Left ventricle myocardium inferior (tissue), 1 donor: Measurements from ENCODE around the gene UBA52. TPM values are rescaled to one million over a fixed set of nuclear protein-coding genes. Genes with fewer than 3 reads are reported as not detected.

Experiments
- DNase-seq: peaks from one replicate; pipeline ENCODE4 v3.0.0-alpha.2; 2020
- H3K27ac ChIP-seq: fragments of 200-600 bp; replicated peaks from 2 replicates; pipeline ENCODE4 v1.8.0; 2021
- H3K27me3 ChIP-seq: fragments of 200-600 bp; 2 replicates; pipeline ENCODE4 v1.8.0; 2021; ENCODE audit warnings: low read depth
- H3K36me3 ChIP-seq: fragments of 200-600 bp; 2 replicates; pipeline ENCODE4 v1.8.0; 2021
- H3K4me1 ChIP-seq: fragments of 200-600 bp; 2 replicates; pipeline ENCODE4 v1.8.0; 2021
- H3K4me3 ChIP-seq: fragments of 200-600 bp; 2 replicates; pipeline ENCODE4 v1.8.0; 2021; ENCODE audit warnings: mild to moderate bottlenecking, moderate library complexity
- H3K9me3 ChIP-seq: fragments of 200-600 bp; replicated peaks from 2 replicates; pipeline ENCODE4 v1.8.0; 2021
- intact Hi-C: fragments of 100-400 bp; cut with micrococcal nuclease; formaldehyde crosslinking; loops from one replicate; pipeline ENCODE4 v1.11.0; 2022
- total RNA-seq: library from RNA; stranded (reverse); fragmentation: NEBNext Ultra II Directional; extraction: Animal tissue kit (Norgen Biotek cat#: 25700); gene quantifications from one replicate; pipeline ENCODE4 v1.2.1, GENCODE V29; 2021
- TF ChIP-seq, protein P1 (sequence below): fragments of 200-600 bp; IDR thresholded peaks from 2 replicates; pipeline ENCODE4 v1.8.0; 2021; ENCODE audit warnings: antibody characterized with exemption, mild to moderate bottlenecking, borderline replicate concordance
- donor health status: DM: no; HTN: yes; CAD: no; lungs with severe emphysema.

The UBA52 gene
- total RNA-seq, 1 donor from 2014 or later, result 643 TPM

DNA sequence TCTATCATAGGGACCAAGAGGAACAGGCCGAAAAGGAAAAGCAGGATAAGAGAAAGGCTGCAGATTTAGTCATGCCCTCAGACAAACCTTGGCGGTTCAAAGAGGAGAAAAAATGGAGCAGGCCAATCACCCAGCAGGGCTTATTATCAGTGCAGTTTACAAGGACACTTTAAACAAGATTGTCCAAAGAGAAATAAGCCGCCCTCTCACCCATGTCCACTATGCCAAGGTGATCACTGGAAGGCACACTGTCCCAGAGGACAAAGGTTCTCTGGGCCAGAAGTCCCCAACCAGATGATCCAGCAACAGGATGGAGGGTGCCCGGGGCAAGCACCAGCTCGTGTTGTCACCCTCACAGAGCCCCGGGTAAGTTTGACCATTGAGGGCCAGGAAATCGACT is 8.7 kb downstream of the UBA52 start:
- no peak for DNase-seq
- no peak overlapping the region for H3K4me3 ChIP-seq
- H3K4me1 ChIP-seq, result no peaks in the 10 kb centered on the region
- intact Hi-C loops, result no loop called here
- H3K9me3 ChIP-seq, result no peaks in the 10 kb centered on the region
- H3K27ac ChIP-seq, result no peak overlapping the region
- peaks cover 24% of the 10 kb centered on the region for H3K36me3 ChIP-seq
- TF ChIP-seq, protein P1, sequence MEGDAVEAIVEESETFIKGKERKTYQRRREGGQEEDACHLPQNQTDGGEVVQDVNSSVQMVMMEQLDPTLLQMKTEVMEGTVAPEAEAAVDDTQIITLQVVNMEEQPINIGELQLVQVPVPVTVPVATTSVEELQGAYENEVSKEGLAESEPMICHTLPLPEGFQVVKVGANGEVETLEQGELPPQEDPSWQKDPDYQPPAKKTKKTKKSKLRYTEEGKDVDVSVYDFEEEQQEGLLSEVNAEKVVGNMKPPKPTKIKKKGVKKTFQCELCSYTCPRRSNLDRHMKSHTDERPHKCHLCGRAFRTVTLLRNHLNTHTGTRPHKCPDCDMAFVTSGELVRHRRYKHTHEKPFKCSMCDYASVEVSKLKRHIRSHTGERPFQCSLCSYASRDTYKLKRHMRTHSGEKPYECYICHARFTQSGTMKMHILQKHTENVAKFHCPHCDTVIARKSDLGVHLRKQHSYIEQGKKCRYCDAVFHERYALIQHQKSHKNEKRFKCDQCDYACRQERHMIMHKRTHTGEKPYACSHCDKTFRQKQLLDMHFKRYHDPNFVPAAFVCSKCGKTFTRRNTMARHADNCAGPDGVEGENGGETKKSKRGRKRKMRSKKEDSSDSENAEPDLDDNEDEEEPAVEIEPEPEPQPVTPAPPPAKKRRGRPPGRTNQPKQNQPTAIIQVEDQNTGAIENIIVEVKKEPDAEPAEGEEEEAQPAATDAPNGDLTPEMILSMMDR, result no peak
- no peaks in the 10 kb centered on the region for H3K27me3 ChIP-seq

DNA sequence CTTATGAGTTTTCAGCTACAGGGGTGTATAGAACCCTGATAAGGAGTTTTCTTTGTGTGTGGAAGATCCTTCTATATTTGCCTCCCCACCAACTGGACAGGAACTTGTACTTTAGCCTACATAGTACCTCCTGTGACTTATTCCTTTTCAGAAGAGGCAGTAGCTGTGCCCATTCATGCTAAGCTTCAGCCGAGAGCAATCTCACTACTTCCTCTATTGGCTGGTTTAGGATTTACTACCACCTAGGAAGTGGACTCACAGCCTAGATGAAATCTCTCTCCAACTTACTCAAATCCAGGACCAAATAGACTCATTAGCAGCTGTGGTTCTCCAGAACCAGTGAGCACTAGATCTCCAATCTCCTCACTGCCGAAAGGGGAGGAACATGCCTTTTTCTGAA is 14.6 kb downstream of the UBA52 start:
- no peak overlapping the region for H3K27ac ChIP-seq
- no peak for DNase-seq
- H3K9me3 ChIP-seq, result no peaks in the 10 kb centered on the region
- no peaks in the 10 kb centered on the region for H3K27me3 ChIP-seq
- H3K4me3 ChIP-seq, result no peak overlapping the region
- peaks cover 9% of the 10 kb centered on the region for H3K36me3 ChIP-seq
- intact Hi-C loops, result no loop called here
- TF ChIP-seq, protein P1, result no peak
- H3K4me1 ChIP-seq, result peaks cover 32% of the 10 kb centered on the region

DNA sequence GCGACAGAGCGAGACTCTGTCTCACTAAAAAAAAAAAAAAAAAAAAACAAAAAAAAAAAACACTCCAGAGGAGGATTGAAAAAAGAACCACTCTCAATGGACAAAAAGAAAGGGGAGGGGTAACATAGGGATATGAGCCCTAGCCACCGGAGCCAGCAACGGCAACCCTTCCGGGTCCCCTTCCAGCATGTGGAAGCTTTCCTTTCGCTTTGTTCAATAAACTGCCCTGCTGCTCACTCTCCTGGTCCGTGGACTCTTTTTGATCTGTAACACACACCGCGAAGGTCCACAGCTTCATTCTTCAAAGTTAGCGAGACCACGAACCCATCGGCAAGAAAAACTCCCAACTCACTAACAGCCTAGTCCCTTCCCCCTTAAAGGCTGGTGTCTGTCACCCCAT is 15.9 kb downstream of the UBA52 start:
- no peaks in the 10 kb centered on the region for H3K9me3 ChIP-seq
- H3K27ac ChIP-seq, result peak overlapping the region; percentile 97
- no peak overlapping the region for H3K4me3 ChIP-seq
- H3K4me1 ChIP-seq, result peaks cover 32% of the 10 kb centered on the region
- TF ChIP-seq, protein P1, result no peak
- H3K27me3 ChIP-seq, result no peaks in the 10 kb centered on the region
- intact Hi-C loops, result no loop called here
- peaks cover 12% of the 10 kb centered on the region for H3K36me3 ChIP-seq
- no peak for DNase-seq

DNA sequence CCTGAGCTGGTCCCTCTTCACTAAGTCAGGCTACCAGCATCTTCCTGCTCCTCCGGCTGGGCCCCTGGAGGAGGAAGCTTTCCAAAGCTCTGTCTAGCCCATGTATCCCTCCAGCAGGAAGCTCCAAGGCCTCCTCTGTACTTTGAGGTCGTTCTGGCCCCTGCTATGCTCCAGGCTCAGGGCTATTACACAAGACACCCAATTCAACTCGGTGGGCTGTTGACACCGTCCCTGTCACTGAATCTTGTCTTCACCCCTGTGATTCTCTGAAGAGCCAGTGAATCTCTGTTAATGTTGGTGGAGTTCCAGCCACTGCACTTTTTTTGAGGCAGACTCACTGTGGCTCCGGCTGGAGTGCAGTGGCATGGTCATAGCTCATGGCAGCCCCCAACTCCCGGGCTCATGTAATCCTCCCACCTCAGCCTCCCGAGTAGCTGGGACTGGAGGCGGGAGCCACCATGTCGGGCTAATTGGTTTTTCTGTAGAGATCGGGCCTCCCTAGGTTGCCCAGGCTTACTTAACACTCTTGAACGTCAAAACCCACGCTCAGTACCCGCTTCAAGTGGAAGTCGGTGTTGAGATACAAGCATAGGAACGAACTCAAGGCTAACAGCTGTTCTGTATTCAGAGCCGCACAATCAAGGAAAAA is 16.4 kb downstream of the UBA52 start:
- Histone ChIP-seq H3K4me3 (peak overlapping the region; percentile 96), H3K27ac (peak overlapping the region; percentile 97), H3K4me1 (peaks cover 32% of the 10 kb centered on the region), H3K36me3 (peaks cover 12% of the 10 kb centered on the region), H3K9me3 (no peaks in the 10 kb centered on the region), H3K27me3 (no peaks in the 10 kb centered on the region)
- TF ChIP-seq, protein P1, result no peak
- intact Hi-C loops, result no loop called here
- no peak for DNase-seq

DNA sequence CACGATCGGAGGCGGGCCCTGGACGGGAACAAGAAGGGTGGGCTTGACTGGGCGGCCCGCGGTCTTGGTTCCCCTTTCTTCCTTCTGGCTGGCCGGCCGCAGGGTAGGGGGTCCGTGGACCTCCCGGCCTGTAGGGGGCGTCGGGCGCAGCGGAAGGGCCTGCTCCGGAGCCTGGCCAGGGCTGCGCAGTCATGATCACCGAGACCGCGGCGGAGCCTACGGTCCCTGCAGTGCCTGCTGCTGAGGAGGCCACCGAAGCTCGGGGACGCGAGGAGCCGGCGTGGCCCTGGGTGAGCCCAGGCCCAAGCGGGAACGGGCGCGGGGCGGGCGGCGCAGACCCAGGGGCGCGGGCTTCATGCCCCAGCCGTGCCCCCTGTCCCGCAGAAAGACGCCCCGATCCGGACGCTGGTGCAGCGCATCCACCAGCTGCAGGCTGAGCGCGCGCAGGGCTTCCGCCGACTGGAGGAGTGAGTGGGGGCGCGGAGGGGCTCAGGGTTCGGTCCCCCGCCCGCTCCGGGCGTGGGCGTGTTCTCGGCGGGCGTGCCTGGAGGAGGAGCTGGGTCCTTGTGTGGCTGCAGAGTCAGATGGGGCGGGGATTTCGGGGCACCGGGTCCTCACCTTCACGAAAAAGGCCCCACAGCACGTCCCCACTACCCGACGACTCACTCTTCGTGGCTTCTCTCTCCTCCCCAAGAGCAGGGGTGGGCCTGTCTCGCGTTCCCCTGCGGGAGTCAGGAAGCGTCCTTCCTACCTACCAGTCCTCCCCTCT is 17.1 kb downstream of the UBA52 start, which contains the start of gene REX1BD:
Gene REX1BD, plus strand, starts transcription at position 188 of the 769 bp plus-strand sequence. Its CDS starts 4 bp downstream, at position 192.
- peaks cover 35% of the 10 kb centered on the region for H3K4me1 ChIP-seq
- H3K4me3 ChIP-seq, result peak within 1 kb of the TSS; percentile 96
- TF ChIP-seq, protein P1, result peak; percentile 95
- peak within 1 kb of the TSS; percentile 97 for H3K27ac ChIP-seq
- peaks cover 12% of the 10 kb centered on the region for H3K36me3 ChIP-seq
- no peaks in the 10 kb centered on the region for H3K27me3 ChIP-seq
- intact Hi-C loops, result no loop called here
- peak; percentile 87 for DNase-seq
- no peaks in the 10 kb centered on the region for H3K9me3 ChIP-seq
